Mucosa of descending colon (tissue), 3 donors: Measurements from ENCODE around the gene OR7C2. TPM values are rescaled to one million over a fixed set of nuclear protein-coding genes. Genes with fewer than 3 reads are reported as not detected.

Source experiments
- ATAC-seq: fragments of 200-7000 bp; cut with Tn5 transposase; one replicate; pipeline ENCODE4 v1.9.1; 2020; ENCODE audit warnings: mild to moderate bottlenecking, moderate library complexity
- DNase-seq, 3 donors: peaks; one replicate each; pipeline ENCODE4 v3.0.0-alpha.2; 2020
- H3K36me3 ChIP-seq: fragments of 200-600 bp; one replicate; pipeline ENCODE4 v1.8.0; 2021; ENCODE audit warnings: low read depth, mild to moderate bottlenecking
- H3K4me1 ChIP-seq: fragments of 200-600 bp; one replicate; pipeline ENCODE4 v1.8.0; 2021; ENCODE audit warnings: low read depth, mild to moderate bottlenecking
- H3K4me3 ChIP-seq: fragments of 200-600 bp; one replicate; pipeline ENCODE4 v1.8.0; 2021; ENCODE audit warnings: mild to moderate bottlenecking
- H3K9me3 ChIP-seq: fragments of 200-600 bp; one replicate; pipeline ENCODE4 v1.8.0; 2021; ENCODE audit warnings: mild to moderate bottlenecking
- intact Hi-C, 2 donors: fragments of 100-400 bp; cut with DNase I in 1 of 2; cut with micrococcal nuclease in 1 of 2; formaldehyde crosslinking; loops; one replicate each; pipeline versions ENCODE4 v1.11.0 to v1.11.1; 2022; cut with DNase I, micrococcal nuclease
- total RNA-seq, 3 donors: library from RNA; stranded (reverse); fragmentation: NEBNext Ultra II Directional in 2 of 3; extraction: Animal tissue kit (Norgen Biotek cat#: 25700) in 2 of 3; gene quantifications; one replicate each; pipeline versions ENCODE4 v1.2.1 to v1.2.4, GENCODE V29; 2021 to 2023
- TF ChIP-seq, protein P1 (sequence below): fragments of 200-600 bp; IDR thresholded peaks from one replicate; pipeline ENCODE4 v1.8.0; 2022; ENCODE audit warnings: antibody characterized with exemption, mild to moderate bottlenecking
- donor health status: DM: no; HTN: no; CAD: no; lungs with moderate emphysema.
- donor health status: DM: no; HTN: no; CAD: no.
- donor health status: DM: no; HTN: yes; CAD: no.

The OR7C2 gene
- total RNA-seq, 3 donors from 2014 or later = not detected

DNA sequence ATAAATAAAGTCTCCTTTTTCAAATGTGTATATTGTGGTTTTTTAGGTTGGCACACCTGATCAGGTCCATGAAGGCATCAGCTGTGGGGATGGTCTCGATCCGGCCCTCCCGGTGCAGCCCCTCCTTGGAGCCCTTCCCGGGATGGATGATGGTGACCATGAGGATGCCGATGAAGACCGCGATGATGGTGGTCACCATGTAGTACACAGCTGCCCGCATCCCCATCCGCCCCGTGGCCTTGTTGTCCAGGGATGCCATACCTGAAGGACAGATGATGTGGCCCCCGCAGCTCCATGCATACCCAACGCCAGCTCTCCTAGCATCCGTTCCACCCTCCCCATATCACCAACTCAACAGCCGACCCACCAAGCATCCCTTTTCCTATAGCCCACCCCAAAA is 27.0 kb downstream of the OR7C2 start:
- Histone ChIP-seq H3K36me3 (no peaks in the 10 kb centered on the region), H3K4me1 (no peaks in the 10 kb centered on the region), H3K4me3 (no peak overlapping the region), H3K9me3 (no peaks in the 10 kb centered on the region)
- DNase-seq (no peak), ATAC-seq (no peak)
- TF ChIP-seq, protein P1, sequence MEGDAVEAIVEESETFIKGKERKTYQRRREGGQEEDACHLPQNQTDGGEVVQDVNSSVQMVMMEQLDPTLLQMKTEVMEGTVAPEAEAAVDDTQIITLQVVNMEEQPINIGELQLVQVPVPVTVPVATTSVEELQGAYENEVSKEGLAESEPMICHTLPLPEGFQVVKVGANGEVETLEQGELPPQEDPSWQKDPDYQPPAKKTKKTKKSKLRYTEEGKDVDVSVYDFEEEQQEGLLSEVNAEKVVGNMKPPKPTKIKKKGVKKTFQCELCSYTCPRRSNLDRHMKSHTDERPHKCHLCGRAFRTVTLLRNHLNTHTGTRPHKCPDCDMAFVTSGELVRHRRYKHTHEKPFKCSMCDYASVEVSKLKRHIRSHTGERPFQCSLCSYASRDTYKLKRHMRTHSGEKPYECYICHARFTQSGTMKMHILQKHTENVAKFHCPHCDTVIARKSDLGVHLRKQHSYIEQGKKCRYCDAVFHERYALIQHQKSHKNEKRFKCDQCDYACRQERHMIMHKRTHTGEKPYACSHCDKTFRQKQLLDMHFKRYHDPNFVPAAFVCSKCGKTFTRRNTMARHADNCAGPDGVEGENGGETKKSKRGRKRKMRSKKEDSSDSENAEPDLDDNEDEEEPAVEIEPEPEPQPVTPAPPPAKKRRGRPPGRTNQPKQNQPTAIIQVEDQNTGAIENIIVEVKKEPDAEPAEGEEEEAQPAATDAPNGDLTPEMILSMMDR = no peak
- intact Hi-C loops = no loop called here

DNA sequence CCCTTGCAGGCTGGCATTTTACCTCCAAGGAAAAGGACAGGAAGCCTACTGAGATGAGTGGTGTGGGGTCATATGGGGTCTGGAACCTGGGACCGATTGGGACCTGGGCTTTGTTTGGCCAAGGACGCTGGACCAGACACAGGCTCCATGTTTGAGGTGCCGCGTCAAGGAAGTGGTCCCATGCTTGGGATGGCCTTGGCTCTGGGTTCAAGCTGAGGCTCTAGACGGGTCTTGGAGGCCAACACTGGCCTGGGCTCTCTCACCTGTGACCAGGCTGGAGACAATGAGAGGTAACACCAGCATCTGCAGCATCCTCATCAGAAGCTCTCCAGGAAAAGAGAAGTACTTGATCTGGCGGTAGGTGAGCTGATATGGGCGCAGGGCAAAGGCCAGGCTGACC is 30.2 kb downstream of the OR7C2 start:
- ATAC-seq = no peak
- intact Hi-C loops = no loop called here
- TF ChIP-seq, protein P1 = no peak
- Histone ChIP-seq H3K4me3 (no peak overlapping the region), H3K9me3 (no peaks in the 10 kb centered on the region), H3K4me1 (no peaks in the 10 kb centered on the region), H3K36me3 (no peaks in the 10 kb centered on the region)
- no peak for DNase-seq

DNA sequence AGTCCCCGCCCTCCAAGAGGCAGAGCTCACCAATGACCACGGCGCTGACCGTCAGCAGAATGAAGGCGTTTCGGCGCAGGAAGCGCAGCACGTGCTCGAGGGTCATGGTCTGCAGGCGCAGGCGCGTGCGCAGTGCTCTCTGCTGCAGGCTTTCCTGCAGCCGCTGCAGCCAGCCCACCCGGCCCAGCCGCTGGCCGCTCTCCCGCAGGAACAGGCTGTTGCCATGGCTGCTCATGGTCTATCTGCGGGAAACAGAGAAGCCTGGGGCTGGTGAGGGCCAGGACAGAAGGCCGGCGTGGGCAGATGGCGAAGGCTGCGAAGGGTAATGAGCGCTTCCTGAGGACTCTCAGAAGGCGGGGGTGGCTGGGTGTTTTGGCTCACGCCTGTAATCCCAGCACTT is 31.4 kb downstream of the OR7C2 start:
- Histone ChIP-seq H3K4me3 (no peak overlapping the region), H3K36me3 (no peaks in the 10 kb centered on the region), H3K4me1 (no peaks in the 10 kb centered on the region), H3K9me3 (no peaks in the 10 kb centered on the region)
- intact Hi-C loops = no loop called here
- TF ChIP-seq, protein P1 = no peak
- DNase-seq (no peak), ATAC-seq (no peak)

DNA sequence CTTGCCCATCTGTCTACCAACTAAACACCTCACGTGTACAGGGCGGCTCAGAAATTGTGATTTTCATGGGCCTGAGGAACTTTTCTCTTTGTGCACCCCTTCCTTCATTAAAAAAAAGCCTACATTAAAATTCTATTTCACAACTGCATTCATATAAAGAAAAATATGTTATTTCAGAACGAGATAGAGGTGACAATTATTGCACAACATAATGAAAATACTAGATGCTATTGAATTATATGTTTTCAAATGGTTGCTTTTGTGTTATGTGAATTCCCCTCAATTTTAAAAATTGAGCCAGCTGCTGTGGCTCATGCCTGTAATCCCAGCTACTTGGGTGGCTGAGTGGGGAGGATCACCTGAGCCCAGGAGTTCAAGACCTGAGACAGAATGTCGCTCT is 33.2 kb downstream of the OR7C2 start:
- Histone ChIP-seq H3K36me3 (no peaks in the 10 kb centered on the region), H3K4me1 (no peaks in the 10 kb centered on the region), H3K4me3 (no peak overlapping the region), H3K9me3 (no peaks in the 10 kb centered on the region)
- DNase-seq = no peak
- TF ChIP-seq, protein P1 = no peak
- ATAC-seq = no peak
- intact Hi-C loops = no loop called here

DNA sequence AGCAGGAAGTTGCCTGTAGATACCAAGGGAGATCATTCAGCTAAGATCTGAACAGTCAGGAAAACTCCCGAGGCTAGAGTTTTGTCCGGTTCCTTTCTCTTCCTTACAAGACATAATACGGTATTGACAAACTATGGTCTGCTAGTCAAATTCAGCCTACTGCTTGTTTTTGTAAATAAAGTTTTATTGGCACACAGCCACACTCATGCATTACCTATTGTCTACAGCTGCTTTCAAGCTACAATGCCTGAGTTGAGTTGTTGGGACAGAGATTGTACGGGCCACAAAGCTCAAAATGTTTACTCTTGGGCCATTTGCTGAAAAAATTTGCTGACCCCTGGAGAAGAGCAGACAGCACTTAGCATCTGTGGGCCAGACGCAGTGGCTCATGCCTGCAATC is 35.8 kb downstream of the OR7C2 start:
- DNase-seq (no peak), ATAC-seq (no peak)
- no peaks in the 10 kb centered on the region for H3K9me3 ChIP-seq
- H3K4me3 ChIP-seq = no peak overlapping the region
- TF ChIP-seq, protein P1 = no peak
- intact Hi-C loops = no loop called here
- H3K4me1 ChIP-seq = no peaks in the 10 kb centered on the region
- H3K36me3 ChIP-seq = no peaks in the 10 kb centered on the region

DNA sequence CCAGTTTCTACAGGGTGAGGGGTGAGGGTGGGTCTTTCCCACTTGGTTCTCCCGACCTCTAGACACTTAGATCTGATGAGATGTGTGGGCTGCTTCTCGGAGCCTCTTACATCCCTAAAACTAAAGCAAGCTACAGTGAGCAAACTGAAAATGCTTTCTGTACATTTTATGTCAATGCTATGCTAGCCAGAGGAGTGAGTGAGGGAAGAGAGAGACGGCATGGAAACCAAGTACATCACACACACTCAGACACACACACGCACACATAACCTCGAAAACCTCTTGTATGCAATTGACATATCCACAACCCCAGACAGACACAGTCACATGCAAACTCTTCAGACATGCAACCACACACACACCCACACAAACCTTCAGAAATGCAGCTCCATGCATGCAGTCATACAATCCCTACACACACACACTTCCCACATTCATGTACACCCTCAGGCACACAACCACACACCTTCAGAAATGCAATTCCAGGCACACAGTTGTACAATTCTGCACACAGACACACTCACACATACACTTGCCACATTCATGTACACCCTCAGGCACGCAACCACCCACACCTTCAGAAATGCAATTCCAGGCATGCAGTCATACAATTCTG is 37.0 kb downstream of the OR7C2 start:
- no peaks in the 10 kb centered on the region for H3K4me1 ChIP-seq
- no peak overlapping the region for H3K4me3 ChIP-seq
- no peak for ATAC-seq
- H3K9me3 ChIP-seq = no peaks in the 10 kb centered on the region
- no peak for DNase-seq
- H3K36me3 ChIP-seq = no peaks in the 10 kb centered on the region
- TF ChIP-seq, protein P1 = no peak
- intact Hi-C loops = no loop called here
